CD14-positive monocyte (primary cell): ENCODE data around the gene ZSCAN5C. TPM values are rescaled to one million over a fixed set of nuclear protein-coding genes. Genes with fewer than 3 reads are reported as not detected.

Experiments used
- DNase-seq, 3 donors: peaks; one replicate each; pipeline ENCODE4 v3.0.0-alpha.2; 2011 to 2022
- H2AFZ ChIP-seq: 2 replicates; pipeline ENCODE4 v1.6.0; 2012; ENCODE audit warnings: mild to moderate bottlenecking, low read depth, low read length, inconsistent platforms; ENCODE audit not compliant: insufficient read depth, poor library complexity, severe bottlenecking
- H3K27ac ChIP-seq, 2 donors: 1 replicate in 1 of 2; 2 replicates in 1 of 2; pipeline ENCODE4 v1.5.1; 2012 to 2013; ENCODE audit warnings: low read length in 2 of 2, control low read depth in 1 of 2, inconsistent platforms in 1 of 2, low read depth in 1 of 2, mild to moderate bottlenecking in 1 of 2
- H3K27me3 ChIP-seq, 2 donors: one replicate each; pipeline versions ENCODE4 v1.6.0 to v1.6.1; 2011 to 2013; ENCODE audit warnings: low read length in 2 of 2; ENCODE audit not compliant: control insufficient read depth in 2 of 2, insufficient read depth in 2 of 2
- H3K36me3 ChIP-seq, 2 donors: replicated peaks in 1 of 2; 1 replicate in 1 of 2; 2 replicates in 1 of 2; pipeline versions ENCODE4 v1.5.1 to v1.6.1; 2012 to 2013; ENCODE audit warnings: low read length in 2 of 2, control low read depth in 1 of 2, inconsistent platforms in 1 of 2, mild to moderate bottlenecking in 1 of 2; ENCODE audit not compliant: insufficient read depth in 2 of 2, control insufficient read depth in 1 of 2
- H3K4me1 ChIP-seq, 2 donors: 1 replicate in 1 of 2; 2 replicates in 1 of 2; pipeline versions ENCODE4 v1.5.1 to v1.6.1; 2012 to 2013; ENCODE audit warnings: low read length in 2 of 2, control low read depth in 1 of 2, inconsistent platforms in 1 of 2, mild to moderate bottlenecking in 1 of 2, moderate library complexity in 1 of 2; ENCODE audit not compliant: insufficient read depth in 2 of 2, control insufficient read depth in 1 of 2
- H3K4me2 ChIP-seq: replicated peaks from 2 replicates; pipeline ENCODE3; 2012; ENCODE audit warnings: low read length, moderate library complexity, mild to moderate bottlenecking; ENCODE audit not compliant: poor library complexity, severe bottlenecking; ENCODE audit errors: extremely low read depth
- H3K4me3 ChIP-seq, 3 experiments: fragments of 200-600 bp in 1 of 3; sonication (generic) in 1 of 3; replicated peaks in 1 of 3; 1 replicate in 2 of 3; 2 replicates in 1 of 3; pipeline ENCODE4 v1.5.1; 2011 to 2013; ENCODE audit warnings: low read length in 3 of 3, mild to moderate bottlenecking in 3 of 3, control low read depth in 2 of 3, low read depth in 2 of 3, inconsistent platforms in 1 of 3, moderate library complexity in 1 of 3
- H3K79me2 ChIP-seq: 2 replicates; pipeline ENCODE4 v1.6.0; 2012; ENCODE audit warnings: mild to moderate bottlenecking, control low read depth, inconsistent platforms, low read length, moderate library complexity; ENCODE audit not compliant: insufficient read depth
- H3K9ac ChIP-seq: 2 replicates; pipeline ENCODE4 v1.6.0; 2017; ENCODE audit warnings: low read length, mild to moderate bottlenecking; ENCODE audit not compliant: insufficient read depth, poor library complexity, severe bottlenecking
- H3K9me3 ChIP-seq, 2 donors: replicated peaks in 1 of 2; 1 replicate in 1 of 2; 2 replicates in 1 of 2; pipeline versions ENCODE4 v1.5.1 to v1.6.1; 2012 to 2013; ENCODE audit warnings: low read length in 2 of 2, control low read depth in 1 of 2; ENCODE audit not compliant: control insufficient read depth in 1 of 2, insufficient read depth in 1 of 2
- H4K20me1 ChIP-seq: 2 replicates; pipeline ENCODE4 v1.6.0; 2012; ENCODE audit warnings: mild to moderate bottlenecking, low read length, control low read depth, moderate library complexity; ENCODE audit not compliant: insufficient read depth
- H3K27ac Mint-ChIP-seq, 7 donors: one replicate each; pipeline ENCODE4 v1.8.0; 2020; ENCODE audit warnings: mild to moderate bottlenecking in 7 of 7, mixed read lengths in 7 of 7, moderate library complexity in 6 of 7, inconsistent platforms in 2 of 7
- H3K27me3 Mint-ChIP-seq, 3 donors: one replicate each; pipeline ENCODE4 v1.8.0; 2021 to 2022; ENCODE audit warnings: low read depth in 3 of 3, mild to moderate bottlenecking in 3 of 3, mixed read lengths in 3 of 3, moderate library complexity in 3 of 3, inconsistent platforms in 1 of 3
- H3K36me3 Mint-ChIP-seq, 2 donors: one replicate each; pipeline ENCODE4 v1.8.0; 2020; ENCODE audit warnings: mixed read lengths in 2 of 2, inconsistent platforms in 1 of 2, mild to moderate bottlenecking in 1 of 2
- H3K4me1 Mint-ChIP-seq: one replicate; pipeline ENCODE4 v1.8.0; 2020; ENCODE audit warnings: mild to moderate bottlenecking, mixed read lengths
- H3K4me3 Mint-ChIP-seq, 2 donors: one replicate each; pipeline ENCODE4 v1.8.0; 2020; ENCODE audit warnings: mild to moderate bottlenecking in 2 of 2, mixed read lengths in 2 of 2, moderate library complexity in 1 of 2
- H3K9me3 Mint-ChIP-seq, 7 donors: one replicate each; pipeline ENCODE4 v1.8.0; 2020 to 2022; ENCODE audit warnings: mixed read lengths in 7 of 7, mild to moderate bottlenecking in 6 of 7, moderate library complexity in 6 of 7, inconsistent platforms in 2 of 7
- CTCF ChIP-seq: fragments of 200-600 bp; IDR thresholded peaks from one replicate; pipeline ENCODE4 v1.8.0; 2022; ENCODE audit warnings: antibody characterized with exemption, mild to moderate bottlenecking
- WGBS: methylation state at CpG from one replicate; pipeline ENCODE4 v1.1.5; 2013; ENCODE audit warnings: missing lambda C conversion rate; ENCODE audit not compliant: insufficient coverage; 5-methylcytosine and 5-hydroxymethylcytosine counted together
- intact Hi-C, 2 donors: fragments of 100-400 bp; cut with micrococcal nuclease; formaldehyde crosslinking; loops; one replicate each; pipeline versions ENCODE4 v1.15.0 to v1.15.1; 2023
- polyA plus RNA-seq, 3 donors: library from polyadenylated mRNA; depleted of rRNA in 1 of 3; unstranded in 2 of 3; stranded (reverse) in 1 of 3; fragments of 300-500 nt in 2 of 3; fragments of >200 nt in 1 of 3; fragmentation: Illumina TruSeq in 2 of 3; gene quantifications; 1 replicate in 2 of 3; 2 replicates in 1 of 3; pipeline ENCODE4 v1.2.3, GENCODE V29; 2012 to 2021

ZSCAN5C gene
- polyA plus RNA-seq, 3 donors: not detected

- Histone ChIP-seq H3K79me2 (no peaks in the 10 kb centered on the region), H3K36me3 (no peaks in the 10 kb centered on the region), H3K27me3 (no peaks in the 10 kb centered on the region), H3K4me3 (no peak overlapping the region), H3K9ac (no peak overlapping the region), H3K4me2 (no peak overlapping the region), H3K9me3 (no peaks in the 10 kb centered on the region), H4K20me1 (no peaks in the 10 kb centered on the region), H3K27ac (no peak overlapping the region), H2AFZ (no peak overlapping the region), H3K4me1 (no peaks in the 10 kb centered on the region)
- TF ChIP-seq CTCF: no peak
- peaks cover 2% of the 10 kb centered on the region for H3K4me1 Mint-ChIP-seq
- peaks cover 0 to 6% (median 0%) of the 10 kb centered on the region in 7 donors for H3K9me3 Mint-ChIP-seq
- WGBS: 78% methylated on average over 13 of the region's 14 CpGs
- H3K27me3 Mint-ChIP-seq: peaks cover 11 to 25% (median 12%) of the 10 kb centered on the region in 3 donors
- no peak overlapping the region for H3K4me3 Mint-ChIP-seq
- DNase-seq: no peak
- H3K27ac Mint-ChIP-seq: peak overlapping the region in 1 of 7 donors; percentile 38
- no peaks in the 10 kb centered on the region for H3K36me3 Mint-ChIP-seq
- intact Hi-C loops: no loop called here
Measured at GRCh38 chr19:56170261-56170660, 31.8 kb upstream of the ZSCAN5C start.

GRCh38 chr19:56174086-56174485 lies 28.0 kb upstream of the ZSCAN5C start:
- 75% methylated on average over 5 of the region's 9 CpGs for WGBS
- Histone ChIP-seq H3K36me3 (no peaks in the 10 kb centered on the region), H3K9me3 (no peaks in the 10 kb centered on the region), H3K79me2 (no peaks in the 10 kb centered on the region), H2AFZ (no peak overlapping the region), H3K9ac (no peak overlapping the region), H3K4me3 (no peak overlapping the region), H3K27me3 (no peaks in the 10 kb centered on the region), H3K27ac (no peak overlapping the region), H3K4me1 (no peaks in the 10 kb centered on the region), H4K20me1 (no peaks in the 10 kb centered on the region), H3K4me2 (no peak overlapping the region)
- no peak for TF ChIP-seq CTCF
- Mint-ChIP-seq H3K4me3 (no peak overlapping the region), H3K36me3 (no peaks in the 10 kb centered on the region), H3K27me3 (peaks cover 8 to 12% (median 10%) of the 10 kb centered on the region in 3 donors), H3K27ac (no peak overlapping the region), H3K4me1 (peaks cover 2% of the 10 kb centered on the region), H3K9me3 (peaks cover 0 to 5% (median 0%) of the 10 kb centered on the region in 7 donors)
- DNase-seq: no peak
- intact Hi-C loops: no loop called here
